Lower lobe of right lung (tissue), 2 donors: ENCODE measurements around the gene NELL1. TPM values are rescaled to one million over a fixed set of nuclear protein-coding genes. Genes with fewer than 3 reads are reported as not detected.

Source experiments
- ATAC-seq, 2 donors: fragments of 200-7000 bp; cut with Tn5 transposase; one replicate each; pipeline ENCODE4 v1.9.1; 2020 to 2022; ENCODE audit warnings: mild to moderate bottlenecking in 2 of 2, moderate library complexity in 2 of 2
- DNase-seq: peaks from one replicate; pipeline ENCODE4 v3.0.0-alpha.2; 2020
- H3K27ac ChIP-seq: fragments of 200-600 bp; one replicate; pipeline ENCODE4 v1.8.0; 2022
- H3K27me3 ChIP-seq: fragments of 200-600 bp; one replicate; pipeline ENCODE4 v1.8.0; 2022; ENCODE audit warnings: low read depth
- H3K36me3 ChIP-seq: fragments of 200-600 bp; one replicate; pipeline ENCODE4 v1.8.0; 2022; ENCODE audit warnings: mild to moderate bottlenecking
- H3K4me1 ChIP-seq: fragments of 200-600 bp; one replicate; pipeline ENCODE4 v1.8.0; 2022
- H3K4me3 ChIP-seq: fragments of 200-600 bp; one replicate; pipeline ENCODE4 v1.8.0; 2022; ENCODE audit warnings: mild to moderate bottlenecking
- H3K9me3 ChIP-seq: fragments of 200-600 bp; one replicate; pipeline ENCODE4 v1.8.0; 2022
- intact Hi-C: fragments of 100-400 bp; cut with DNase I; formaldehyde crosslinking; loops from one replicate; pipeline ENCODE4 v1.11.0; 2022
- total RNA-seq: library from RNA; stranded (reverse); fragmentation: NEBNext Ultra II Directional; extraction: Animal tissue kit (Norgen Biotek cat#: 25700); gene quantifications from one replicate; pipeline ENCODE4 v1.2.1, GENCODE V29; 2021
- TF ChIP-seq, protein P1 (sequence below): fragments of 200-600 bp; IDR thresholded peaks from one replicate; pipeline ENCODE4 v1.8.0; 2022; ENCODE audit warnings: antibody characterized with exemption, mild to moderate bottlenecking
- donor health status: DM: no; HTN: yes; CAD: no; lungs with severe emphysema.

NELL1 gene
- total RNA-seq, 1 donor from 2014 or later: 0.15 TPM

DNA sequence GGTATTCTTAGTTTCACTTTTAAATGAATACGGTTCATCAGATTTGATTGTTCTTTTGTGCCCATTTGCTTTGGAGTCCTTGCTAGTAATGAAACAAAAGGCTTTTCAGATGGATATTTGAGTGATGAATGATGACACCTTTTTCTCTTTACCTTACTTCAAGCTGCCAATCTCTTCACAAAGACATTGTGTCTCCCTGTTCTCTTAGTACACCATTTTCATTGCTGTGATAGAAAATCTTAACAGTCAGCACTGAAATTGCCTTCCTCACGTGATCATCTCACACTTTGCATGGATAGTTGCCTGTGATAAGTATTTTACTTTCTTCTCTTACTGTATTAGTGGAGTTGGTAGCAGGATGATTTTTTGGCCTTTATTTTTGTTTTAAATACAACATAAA lies 396.6 kb downstream of the NELL1 start:
- intact Hi-C loops: no loop called here
- DNase-seq (no peak), ATAC-seq (no peak)
- H3K4me3 ChIP-seq: no peak overlapping the region
- no peaks in the 10 kb centered on the region for H3K4me1 ChIP-seq
- no peaks in the 10 kb centered on the region for H3K36me3 ChIP-seq
- H3K9me3 ChIP-seq: no peaks in the 10 kb centered on the region
- TF ChIP-seq, protein P1, sequence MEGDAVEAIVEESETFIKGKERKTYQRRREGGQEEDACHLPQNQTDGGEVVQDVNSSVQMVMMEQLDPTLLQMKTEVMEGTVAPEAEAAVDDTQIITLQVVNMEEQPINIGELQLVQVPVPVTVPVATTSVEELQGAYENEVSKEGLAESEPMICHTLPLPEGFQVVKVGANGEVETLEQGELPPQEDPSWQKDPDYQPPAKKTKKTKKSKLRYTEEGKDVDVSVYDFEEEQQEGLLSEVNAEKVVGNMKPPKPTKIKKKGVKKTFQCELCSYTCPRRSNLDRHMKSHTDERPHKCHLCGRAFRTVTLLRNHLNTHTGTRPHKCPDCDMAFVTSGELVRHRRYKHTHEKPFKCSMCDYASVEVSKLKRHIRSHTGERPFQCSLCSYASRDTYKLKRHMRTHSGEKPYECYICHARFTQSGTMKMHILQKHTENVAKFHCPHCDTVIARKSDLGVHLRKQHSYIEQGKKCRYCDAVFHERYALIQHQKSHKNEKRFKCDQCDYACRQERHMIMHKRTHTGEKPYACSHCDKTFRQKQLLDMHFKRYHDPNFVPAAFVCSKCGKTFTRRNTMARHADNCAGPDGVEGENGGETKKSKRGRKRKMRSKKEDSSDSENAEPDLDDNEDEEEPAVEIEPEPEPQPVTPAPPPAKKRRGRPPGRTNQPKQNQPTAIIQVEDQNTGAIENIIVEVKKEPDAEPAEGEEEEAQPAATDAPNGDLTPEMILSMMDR: no peak
- H3K27me3 ChIP-seq: no peaks in the 10 kb centered on the region
- H3K27ac ChIP-seq: no peak overlapping the region

DNA sequence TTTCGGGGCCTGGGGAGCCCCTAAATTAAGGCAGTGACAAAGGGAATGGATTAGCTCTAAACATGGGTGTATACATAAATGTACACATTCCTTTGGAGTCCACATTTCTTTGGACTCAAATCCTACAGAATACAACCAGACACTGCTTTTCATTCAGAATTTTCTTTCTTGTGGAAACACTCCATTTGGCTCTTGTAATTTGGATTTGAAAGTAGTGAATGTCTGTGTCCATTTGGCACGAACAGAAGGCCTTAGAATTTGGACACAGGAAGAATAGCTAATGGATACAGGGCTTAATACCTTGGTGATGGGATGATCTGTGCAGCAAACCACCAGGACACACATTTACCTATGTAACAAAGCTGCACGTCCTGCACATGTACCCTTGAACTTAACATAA lies 399.5 kb downstream of the NELL1 start:
- H3K4me3 ChIP-seq: no peak overlapping the region
- no peak for DNase-seq
- H3K27ac ChIP-seq: no peak overlapping the region
- H3K4me1 ChIP-seq: no peaks in the 10 kb centered on the region
- TF ChIP-seq, protein P1: no peak
- no peak for ATAC-seq
- H3K27me3 ChIP-seq: no peaks in the 10 kb centered on the region
- intact Hi-C loops: no loop called here
- H3K9me3 ChIP-seq: no peaks in the 10 kb centered on the region
- H3K36me3 ChIP-seq: no peaks in the 10 kb centered on the region

DNA sequence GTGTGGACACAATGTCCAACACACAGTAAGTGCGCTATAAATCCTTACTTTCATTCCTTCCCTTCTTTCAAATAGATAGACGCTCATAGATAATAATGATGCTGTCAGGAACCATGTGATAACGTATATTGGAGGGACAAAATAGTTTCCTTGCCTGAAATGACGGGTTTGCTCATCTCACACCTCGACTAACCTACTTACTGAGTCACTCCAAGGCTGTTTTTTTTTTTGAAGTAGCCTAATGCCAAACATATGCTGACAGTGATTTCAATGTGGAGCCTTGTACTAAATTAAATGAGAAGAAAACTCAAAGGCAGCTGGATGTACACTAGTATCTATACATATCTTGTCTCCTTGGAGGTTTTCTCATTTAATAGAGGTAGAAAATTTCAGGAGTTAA lies 400.5 kb downstream of the NELL1 start:
- no peaks in the 10 kb centered on the region for H3K9me3 ChIP-seq
- H3K27ac ChIP-seq: no peak overlapping the region
- no peak for DNase-seq
- H3K4me3 ChIP-seq: no peak overlapping the region
- no peak for ATAC-seq
- H3K4me1 ChIP-seq: no peaks in the 10 kb centered on the region
- intact Hi-C loops: no loop called here
- TF ChIP-seq, protein P1: no peak
- no peaks in the 10 kb centered on the region for H3K36me3 ChIP-seq
- H3K27me3 ChIP-seq: no peaks in the 10 kb centered on the region

DNA sequence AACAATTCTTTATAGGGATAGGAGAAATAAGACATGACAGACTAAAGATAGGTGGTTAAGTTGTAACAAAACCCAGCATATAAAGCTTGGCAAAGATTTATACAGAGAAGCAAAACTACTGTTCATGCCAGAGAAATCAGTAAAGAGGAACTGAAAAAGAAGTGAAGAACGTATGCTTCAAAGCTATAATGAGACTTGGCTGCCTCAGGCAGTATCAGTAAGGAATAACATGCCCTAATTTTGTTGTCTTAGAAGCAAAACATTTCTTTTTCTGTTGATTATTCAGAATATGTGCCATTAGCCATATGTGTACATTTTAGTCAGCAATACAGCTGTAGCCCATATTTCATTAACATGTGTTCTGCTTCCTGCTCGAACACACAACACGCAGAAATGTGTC lies 403.2 kb downstream of the NELL1 start:
- Histone ChIP-seq H3K27me3 (no peaks in the 10 kb centered on the region), H3K36me3 (no peaks in the 10 kb centered on the region), H3K4me3 (no peak overlapping the region), H3K27ac (no peak overlapping the region), H3K9me3 (no peaks in the 10 kb centered on the region), H3K4me1 (no peaks in the 10 kb centered on the region)
- no peak for ATAC-seq
- intact Hi-C loops: no loop called here
- no peak for DNase-seq
- TF ChIP-seq, protein P1: no peak

DNA sequence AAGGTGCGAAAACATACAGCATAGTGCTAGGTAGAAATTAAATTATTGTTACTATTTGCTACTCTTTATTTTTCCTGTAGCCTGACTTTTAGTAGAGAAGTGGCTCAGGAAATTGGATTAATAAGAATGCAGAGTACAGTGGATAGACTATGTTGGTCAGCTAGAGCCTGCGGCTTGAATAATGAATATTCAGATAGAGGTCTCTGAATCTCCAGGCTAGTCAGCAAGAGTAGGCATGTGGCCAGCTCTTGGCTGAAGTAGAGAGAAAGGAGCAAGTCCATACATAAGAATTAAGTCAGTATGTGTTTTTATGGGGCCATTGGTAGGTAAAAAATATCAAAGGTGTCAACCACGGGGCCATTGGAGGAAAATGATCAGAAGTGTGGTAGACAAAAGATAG lies 413.5 kb downstream of the NELL1 start:
- intact Hi-C loops: no loop called here

More for the DNA sequence above, 413.5 kb downstream of the NELL1 start:
- DNase-seq (no peak), ATAC-seq (no peak)
- Histone ChIP-seq H3K9me3 (no peaks in the 10 kb centered on the region), H3K4me1 (no peaks in the 10 kb centered on the region), H3K27ac (no peak overlapping the region), H3K4me3 (no peak overlapping the region), H3K36me3 (no peaks in the 10 kb centered on the region), H3K27me3 (no peaks in the 10 kb centered on the region)
- TF ChIP-seq, protein P1: no peak
